Stimulated activated CD4-positive, alpha-beta T cell treated with anti-CD3 and anti-CD28 coated beads, TNF-alpha, amount 100 ng/mL, for 4 hours (primary cell): ENCODE data around the gene NINJ2.

Source experiments
- DNase-seq, 3 experiments: peaks; one replicate each; pipeline ENCODE4 v3.0.0-alpha.2; 2020; ENCODE audit warnings: low read depth in 3 of 3

Gene NINJ2

DNA sequence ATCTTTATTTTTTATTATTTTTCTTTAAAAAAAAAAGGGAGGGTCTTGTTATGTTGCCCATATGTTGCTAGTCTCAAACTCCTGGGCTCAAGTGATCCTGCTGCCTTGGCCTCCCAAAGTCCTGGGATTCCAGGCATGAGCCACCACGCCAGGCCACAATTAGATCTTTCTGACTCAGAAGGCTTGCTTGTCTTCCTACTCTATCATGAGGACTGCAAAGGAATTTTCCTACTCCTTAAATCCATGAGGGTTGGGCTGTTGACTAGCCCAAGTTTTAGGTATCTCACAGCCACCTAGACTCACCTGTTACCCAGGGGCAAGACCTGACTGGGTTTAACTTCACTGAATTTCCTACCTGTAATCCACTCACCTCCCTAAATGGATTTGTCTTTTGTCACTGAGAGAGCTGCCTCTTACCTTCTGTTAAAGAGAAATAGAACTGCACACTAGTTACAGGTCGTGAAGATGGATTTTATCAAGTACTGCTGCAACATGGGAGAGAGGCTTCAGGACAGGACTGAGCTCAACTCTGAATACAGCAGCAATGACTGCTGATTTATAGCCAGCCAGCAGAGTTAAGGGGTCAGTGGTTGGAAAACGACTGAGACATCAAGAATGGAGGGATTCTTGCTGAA, 131.2 kb downstream of the NINJ2 start:
- no peak for DNase-seq

DNA sequence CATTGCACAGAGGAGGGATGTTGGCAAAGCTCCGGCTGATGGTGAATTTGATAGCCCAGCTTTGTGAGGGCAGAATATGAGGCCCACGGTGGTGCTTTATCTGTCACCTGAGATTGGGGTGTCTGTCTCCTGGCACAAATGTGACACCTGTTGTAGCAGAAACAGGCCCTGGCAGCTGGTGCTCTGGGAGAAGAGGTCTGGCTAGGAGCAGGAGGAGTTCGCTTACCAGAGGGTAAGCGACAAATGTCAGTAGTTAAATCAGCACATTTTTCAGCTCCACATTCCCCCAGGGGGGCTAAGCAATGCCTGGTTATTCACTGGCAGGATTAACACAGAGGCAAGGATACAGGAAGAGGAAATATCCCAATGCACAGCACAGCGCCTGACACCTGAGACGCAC, 132.4 kb downstream of the NINJ2 start:
- no peak for DNase-seq

DNA sequence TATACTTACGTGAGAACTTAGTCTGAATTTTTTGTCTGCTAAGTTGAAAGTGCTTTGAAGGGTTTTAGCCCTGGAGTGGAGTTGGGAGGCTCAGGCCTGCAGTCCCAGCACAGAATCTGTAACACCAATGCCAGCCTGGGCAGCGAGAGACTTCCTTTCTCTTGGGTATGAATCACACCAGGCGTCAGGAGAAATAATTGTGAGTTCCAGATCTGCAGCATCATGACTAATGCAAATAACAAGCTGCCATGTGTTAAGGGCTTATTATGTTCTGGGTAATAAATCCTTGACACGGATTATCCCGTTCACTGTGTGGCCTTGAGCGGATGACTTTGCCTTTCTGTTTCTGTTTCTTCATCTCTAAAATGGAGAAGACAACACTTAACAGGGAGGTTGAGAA, 132.9 kb downstream of the NINJ2 start:
- DNase-seq: no peak

DNA sequence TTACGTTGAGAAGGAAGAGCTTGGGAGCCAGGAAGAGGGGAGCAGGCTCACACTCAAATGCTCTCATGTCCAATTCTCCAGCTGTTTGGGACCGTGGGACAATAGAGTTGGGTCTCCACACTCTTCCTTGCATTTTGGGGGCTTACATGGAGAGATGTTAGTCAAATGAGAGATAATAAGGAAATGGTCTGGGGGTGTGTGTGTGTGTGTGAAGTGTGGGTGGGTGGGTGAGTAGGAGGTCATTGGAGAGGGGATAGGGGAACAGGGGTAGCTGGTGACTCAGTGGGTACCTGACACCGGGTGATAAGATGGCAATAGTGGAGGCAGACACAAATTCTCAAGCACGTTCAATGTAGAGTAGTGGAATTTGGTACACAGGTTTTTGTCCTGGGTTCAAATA, 135.5 kb downstream of the NINJ2 start:
- no peak for DNase-seq

DNA sequence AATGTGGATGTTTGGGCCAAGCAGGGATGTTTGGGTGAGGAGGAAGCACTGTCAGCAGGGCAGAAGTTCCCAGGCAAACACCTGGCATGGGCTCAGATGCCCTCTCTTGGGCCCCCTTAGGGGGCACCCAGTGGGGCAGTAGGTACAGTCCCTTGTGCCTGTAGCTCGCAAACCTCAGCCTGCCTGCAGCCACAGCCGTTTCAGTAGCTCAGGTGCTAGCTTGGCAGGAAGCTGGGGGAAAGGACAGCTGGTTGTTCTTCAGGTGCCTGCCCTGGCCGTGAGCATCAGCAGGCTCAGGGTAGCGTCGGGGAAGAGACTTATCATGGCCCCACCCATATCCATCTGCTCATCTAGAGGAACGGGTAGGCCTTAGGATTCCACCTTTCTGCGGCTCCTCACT, 136.0 kb downstream of the NINJ2 start:
- DNase-seq: no peak

DNA sequence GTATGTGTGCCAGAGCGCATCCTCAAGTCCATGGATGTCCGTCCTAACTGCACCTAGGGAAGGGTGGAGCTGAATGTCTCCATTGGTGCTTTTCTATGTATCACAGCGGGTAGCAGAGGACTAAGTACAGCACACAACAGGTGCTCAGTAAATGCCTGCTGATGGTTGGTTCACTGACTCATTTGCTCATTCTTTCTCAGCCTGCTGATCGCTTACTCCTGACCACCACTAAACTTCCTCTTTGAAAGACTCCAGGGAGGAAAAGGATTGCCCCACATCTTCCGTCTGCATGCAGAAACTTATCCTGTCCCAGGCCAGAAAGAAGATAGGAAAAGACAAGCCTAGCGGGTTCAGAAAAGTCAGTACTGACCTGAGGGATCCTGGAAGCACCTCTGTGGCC, 137.2 kb downstream of the NINJ2 start:
- no peak for DNase-seq

DNA sequence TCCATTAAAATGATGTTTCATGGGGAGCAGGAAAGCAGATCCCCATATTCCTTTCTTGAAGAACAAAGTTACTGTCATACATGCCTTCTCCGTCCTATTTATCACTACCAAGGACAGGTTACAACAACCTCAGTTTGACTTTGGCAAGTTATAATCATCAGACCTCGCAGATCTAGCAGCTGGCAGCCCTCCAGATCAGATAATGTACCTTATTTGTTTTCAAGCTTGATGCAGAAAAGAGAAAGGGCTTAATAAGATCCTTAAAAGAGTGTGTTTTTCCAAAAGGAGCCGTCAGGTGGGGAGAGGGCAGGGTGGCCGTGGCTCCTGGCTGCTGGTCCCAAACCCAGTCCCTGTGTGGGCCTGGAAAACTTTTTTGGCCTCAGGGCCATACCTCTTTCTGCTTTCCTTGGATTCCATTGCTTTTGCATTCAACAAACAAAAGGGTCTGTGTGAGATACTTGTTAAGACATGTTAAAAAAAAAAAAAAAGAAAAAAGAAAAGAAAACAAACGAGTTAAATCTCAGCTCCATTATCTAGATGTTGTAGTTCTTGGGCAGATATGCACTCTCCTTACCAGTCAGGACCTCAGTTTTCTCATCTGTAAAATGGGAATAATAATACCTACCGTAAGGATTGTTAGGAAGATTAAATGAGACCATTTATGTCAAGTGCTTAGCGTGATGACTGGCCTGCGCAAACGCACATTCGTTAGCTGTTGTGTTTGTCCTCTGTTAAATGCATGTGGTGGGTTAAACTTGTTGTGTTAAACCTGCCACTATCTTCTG, 138.9 kb downstream of the NINJ2 start:
- no peak for DNase-seq

DNA sequence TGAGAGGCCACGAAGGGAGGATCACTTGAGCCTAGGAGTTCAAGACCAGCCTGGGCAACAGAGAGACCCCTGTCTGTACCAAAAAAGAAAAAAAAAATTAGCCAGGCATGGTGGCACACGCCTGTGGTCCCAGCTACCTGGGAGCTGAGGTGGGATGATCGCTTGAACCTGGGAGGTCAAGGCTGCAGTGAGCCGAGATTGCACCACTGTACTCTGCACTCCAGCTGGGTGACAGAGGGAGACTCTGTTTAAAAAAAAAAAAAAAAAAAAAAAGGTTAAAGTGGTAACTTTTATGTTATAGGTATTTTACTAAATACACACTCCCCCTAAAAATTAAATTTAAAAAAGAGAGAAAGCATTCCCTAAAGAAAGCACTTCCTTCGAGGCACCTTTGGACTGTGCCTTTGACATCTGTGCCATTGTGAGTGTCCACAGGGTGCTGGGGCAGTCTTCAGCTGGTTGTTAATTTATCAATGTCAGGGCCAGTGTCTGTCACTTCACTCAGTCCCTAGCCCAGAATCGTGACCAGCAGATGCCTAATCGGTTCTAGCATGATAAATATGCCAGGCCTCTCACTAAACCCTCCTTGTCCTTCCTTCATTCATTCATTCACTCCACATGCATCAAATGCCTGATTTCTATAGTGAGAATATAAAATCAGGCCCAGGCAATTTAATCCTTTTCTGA, 140.4 kb downstream of the NINJ2 start:
- DNase-seq: no peak

DNA sequence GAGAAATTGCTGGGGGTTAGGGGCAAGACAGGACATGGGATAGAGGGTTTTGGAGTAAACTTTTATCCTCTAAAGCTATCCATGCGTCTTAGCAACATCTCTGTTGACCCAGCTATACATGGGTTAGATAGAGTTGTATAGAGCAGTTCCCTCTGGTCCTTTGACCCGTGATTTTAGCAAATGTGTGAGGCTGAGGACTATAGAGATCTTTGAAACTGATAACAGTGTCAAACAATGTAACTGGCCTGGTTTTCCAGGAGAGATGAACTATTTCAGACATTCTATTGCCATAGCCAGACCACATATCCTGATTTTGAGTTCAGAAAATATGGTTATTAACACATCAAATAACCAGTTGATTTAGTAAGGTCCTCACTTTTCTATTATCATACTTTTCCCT, 143.1 kb downstream of the NINJ2 start:
- no peak for DNase-seq

DNA sequence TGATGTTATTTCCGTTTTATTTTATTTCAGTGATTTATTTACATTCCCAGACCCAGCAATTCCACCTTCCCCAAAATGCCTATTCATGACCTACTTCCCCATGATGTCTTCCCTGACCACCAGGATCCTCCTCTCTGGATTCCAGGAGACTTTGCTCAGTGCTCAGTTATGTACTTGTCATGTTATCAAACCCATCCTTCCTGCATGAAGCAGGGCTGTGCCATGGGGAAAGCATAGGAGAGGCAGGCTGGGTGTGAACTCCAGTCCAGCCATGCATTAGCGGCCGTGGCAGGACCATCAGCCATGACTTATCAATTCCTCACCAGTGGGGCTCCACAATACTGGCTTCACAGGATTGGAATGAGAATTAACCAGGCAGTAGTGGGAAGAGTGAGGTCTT, 145.7 kb downstream of the NINJ2 start:
- no peak for DNase-seq
